NCI-H345 (cell line): ENCODE measurements around the gene MAJIN.

ENCODE experiments used
- DNase-seq: peaks from one replicate; lab custom pipeline; 2025; lab: John Stamatoyannopoulos, UW

The MAJIN gene

GRCh38 chr11:64892411-64892831 is 79.5 kb downstream of the MAJIN start:
- DNase-seq: no peak

- no peak for DNase-seq
Observed at GRCh38 chr11:64891880-64892279, 80.0 kb downstream of the MAJIN start.

DNA sequence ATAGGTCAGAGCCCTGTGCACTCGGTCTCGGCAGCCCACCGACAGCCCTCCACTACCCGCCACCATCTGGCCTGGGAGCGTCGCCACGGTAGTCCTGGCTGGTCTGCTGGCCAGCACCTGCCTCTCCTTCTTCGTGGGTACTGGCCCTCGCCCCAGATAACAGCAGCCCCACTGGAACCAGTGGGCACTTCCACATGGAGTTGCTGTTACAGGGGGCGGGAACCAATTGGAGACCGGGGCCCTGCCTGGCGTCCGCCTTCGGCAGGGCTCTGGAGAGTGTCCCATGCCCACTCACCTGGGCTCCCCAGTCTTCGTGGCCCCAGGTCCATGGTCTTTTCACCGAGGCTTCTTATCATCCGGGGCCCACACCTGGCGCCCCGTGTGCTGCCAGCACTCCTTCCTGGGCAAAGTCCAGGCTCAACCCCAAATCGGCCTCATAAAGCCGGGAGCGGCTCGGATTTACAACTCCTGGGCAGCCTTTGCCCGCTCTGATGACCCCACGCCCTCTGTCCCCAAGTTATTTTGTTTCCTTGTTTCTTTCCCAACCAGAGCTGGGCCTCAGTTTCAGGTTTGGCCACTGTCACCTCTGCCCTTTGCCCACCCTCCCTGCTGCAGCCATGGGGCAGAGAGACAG is 80.6 kb downstream of the MAJIN start:
- DNase-seq: no peak

- DNase-seq: no peak
Observed at GRCh38 chr11:64890522-64890939, 81.4 kb downstream of the MAJIN start.

DNA sequence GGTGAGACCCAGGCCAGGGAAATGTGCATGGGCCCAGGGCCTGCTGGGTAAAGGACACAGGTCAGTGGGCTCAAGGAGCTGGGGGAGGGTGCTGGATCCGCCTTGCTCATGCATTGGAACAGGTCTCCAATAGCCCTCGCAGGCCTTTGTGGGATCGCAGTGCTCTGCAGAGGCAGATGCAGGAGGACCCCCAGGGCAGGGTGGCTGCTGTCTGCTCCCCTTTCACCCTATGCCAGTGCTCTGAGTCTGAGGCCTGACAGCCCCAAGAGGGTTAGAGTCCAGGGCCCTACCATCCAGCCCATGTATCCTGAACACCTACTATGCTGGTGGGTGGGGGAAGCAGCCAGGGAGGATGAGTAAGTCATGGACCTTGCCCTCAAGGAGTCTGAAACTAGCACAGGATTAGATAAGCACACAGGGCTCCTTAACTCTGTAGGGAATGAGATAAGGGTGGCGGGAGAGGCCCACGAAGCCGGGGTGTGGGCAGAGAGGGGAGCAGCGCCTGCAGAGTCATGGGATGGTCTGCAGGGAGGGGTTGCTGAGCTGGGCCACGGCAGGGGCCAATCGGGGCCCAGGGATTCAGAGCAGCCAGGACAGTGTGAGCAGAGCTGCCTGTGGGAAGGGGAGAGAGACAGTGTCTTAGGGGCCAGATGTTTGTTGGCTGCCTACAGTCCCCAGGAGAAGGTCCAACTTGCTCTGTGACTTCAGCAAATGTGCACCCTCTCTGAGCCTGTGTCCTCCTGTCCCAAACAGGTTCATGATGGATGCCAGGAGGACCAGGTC is 83.0 kb downstream of the MAJIN start:
- no peak for DNase-seq

- no peak for DNase-seq
Observed at GRCh38 chr11:64888406-64888728, 83.5 kb downstream of the MAJIN start.
